Activated CD8-positive, alpha-beta memory T cell treated with anti-CD3 and anti-CD28 coated beads for 4 hours (primary cell): ENCODE data around the gene TLCD5.
A peak's percentile ranks its signal among the peaks of the same experiment; 100 is the strongest.

Experiments used
- DNase-seq, 2 donors: peaks; one replicate each; pipeline ENCODE4 v3.0.0-alpha.2; 2020; ENCODE audit warnings: low read depth in 2 of 2

Gene TLCD5

GRCh38 chr11:120308081-120308480 lies 17.0 kb upstream of the TLCD5 start:
- DNase-seq = no peak

- no peak for DNase-seq
Observed at GRCh38 chr11:120310870-120311269, 14.2 kb upstream of the TLCD5 start.

- no peak for DNase-seq
Observed at GRCh38 chr11:120314861-120315260, 10.2 kb upstream of the TLCD5 start.

- DNase-seq = no peak
Observed at GRCh38 chr11:120316880-120317688, 8.0 kb upstream of the TLCD5 start.

GRCh38 chr11:120317689-120318480 lies 7.2 kb upstream of the TLCD5 start:
- no peak for DNase-seq

- DNase-seq = no peak
Observed at GRCh38 chr11:120318906-120319305, 6.2 kb upstream of the TLCD5 start.

GRCh38 chr11:120326228-120326627 lies 1.1 kb downstream of the TLCD5 start:
- DNase-seq = no peak

GRCh38 chr11:120326845-120327281 lies 1.8 kb downstream of the TLCD5 start:
- no peak for DNase-seq

- no peak for DNase-seq
Observed at GRCh38 chr11:120327311-120327710, 2.2 kb downstream of the TLCD5 start.

GRCh38 chr11:120329556-120329955 lies 4.5 kb downstream of the TLCD5 start:
- no peak for DNase-seq

GRCh38 chr11:120330045-120330444 lies 4.9 kb downstream of the TLCD5 start:
- no peak for DNase-seq

GRCh38 chr11:120331301-120331996 lies 6.3 kb downstream of the TLCD5 start:
- DNase-seq = no peak

GRCh38 chr11:120332822-120333716 lies 8.0 kb downstream of the TLCD5 start:
- no peak for DNase-seq

- no peak for DNase-seq
Observed at GRCh38 chr11:120333801-120334200, 8.7 kb downstream of the TLCD5 start.

- no peak for DNase-seq
Observed at GRCh38 chr11:120334332-120334731, 9.2 kb downstream of the TLCD5 start.

- DNase-seq = peak; percentile 42
Observed at GRCh38 chr11:120334894-120335462, 9.9 kb downstream of the TLCD5 start.

- no peak for DNase-seq
Observed at GRCh38 chr11:120335556-120335907, 10.4 kb downstream of the TLCD5 start.

- DNase-seq = peak; percentile 58 to 65
Observed at GRCh38 chr11:120335908-120336640, 11.0 kb downstream of the TLCD5 start, which contains the start of gene ARHGEF12. ARHGEF12 (plus strand) TSS chr11:120336413; CDS start chr11:120337244, 831 bp downstream.

GRCh38 chr11:120336641-120337354 lies 11.7 kb downstream of the TLCD5 start:
- DNase-seq = no peak
